ENCODE data around the gene THSD4.

THSD4 gene

DNA sequence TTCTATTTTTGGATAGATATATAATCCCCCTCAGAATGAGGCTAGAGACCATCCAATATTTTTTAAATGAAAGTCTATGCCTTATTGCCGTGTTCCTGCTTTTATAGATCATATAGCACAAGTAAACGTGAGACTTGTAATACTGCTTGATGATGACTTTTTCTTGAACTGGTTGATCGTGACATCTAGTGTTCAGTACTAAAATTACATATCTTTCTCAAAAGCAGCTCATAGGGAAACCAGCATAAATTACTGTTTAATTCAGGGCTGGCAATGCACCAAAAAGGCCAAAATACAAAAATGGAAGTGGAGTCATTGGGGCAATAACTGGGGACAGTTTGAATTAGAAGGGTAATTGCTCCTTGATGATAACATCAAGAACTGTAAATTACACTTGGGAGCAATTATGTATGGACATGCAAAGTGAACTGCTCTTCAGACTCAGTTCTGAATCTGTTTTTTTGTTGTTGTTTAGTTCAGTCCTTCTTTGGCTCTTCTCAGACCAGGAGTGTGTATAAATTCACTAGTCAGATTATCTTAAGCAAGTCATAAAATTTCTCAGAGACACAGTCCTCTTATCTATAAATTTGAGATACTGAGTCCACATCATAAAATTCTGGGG lies 325.3 kb downstream of the THSD4 start:
- DNase-seq: peak; percentile 42

DNA sequence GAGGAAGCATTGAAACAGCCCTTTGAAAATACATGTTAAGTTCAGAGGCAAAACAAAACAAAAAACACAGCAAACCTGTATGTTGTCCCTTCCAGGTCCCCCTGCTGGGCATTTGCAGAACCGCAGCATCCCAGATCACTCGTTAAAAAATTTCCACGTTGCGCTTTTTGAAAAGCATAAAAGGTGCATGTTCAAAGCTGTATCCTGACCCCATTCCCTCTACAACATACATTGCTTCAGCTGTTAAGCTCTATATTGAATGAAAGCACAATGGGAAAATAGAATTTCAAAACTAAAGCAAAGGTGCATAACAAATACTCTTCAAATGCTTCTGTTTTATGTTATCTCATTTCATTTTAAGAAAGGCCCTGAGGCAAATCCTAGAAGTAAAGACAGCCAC lies 328.3 kb downstream of the THSD4 start:
- peak; percentile 6 for DNase-seq

DNA sequence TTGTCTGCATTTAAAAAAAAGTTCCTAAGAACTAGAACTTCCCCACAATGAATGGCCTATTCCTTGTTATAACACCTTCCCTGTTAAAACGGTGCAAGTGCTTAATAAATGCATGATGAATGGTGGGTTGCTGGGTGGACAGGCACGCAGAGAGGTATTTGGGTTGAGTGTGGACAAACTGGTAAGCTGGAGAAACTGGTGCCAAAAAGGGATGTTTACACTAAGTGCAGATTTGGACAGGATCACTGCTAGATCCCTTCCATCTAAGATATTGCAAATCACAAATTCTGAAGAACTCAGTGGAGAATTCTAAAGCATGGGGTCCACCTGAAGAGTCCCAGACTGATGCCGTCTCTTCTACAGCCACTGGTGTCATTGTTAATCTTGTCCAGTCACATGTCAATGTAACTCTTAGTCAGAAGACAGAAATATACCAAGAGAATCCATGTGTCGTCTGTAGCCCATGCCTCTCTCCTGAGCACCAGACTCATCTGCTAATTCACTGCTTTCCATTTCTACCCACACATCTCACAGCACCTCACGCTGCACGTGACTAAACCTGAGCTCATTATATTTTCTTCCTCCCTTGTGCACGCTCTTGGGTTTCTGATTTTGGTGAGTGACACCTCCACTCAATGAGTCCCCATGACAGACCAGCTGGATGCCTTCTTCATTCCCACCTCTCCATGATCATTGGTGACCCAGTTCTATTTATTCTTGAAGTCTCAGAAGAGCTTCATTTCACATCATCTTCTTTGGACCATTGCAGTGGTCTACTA lies 328.9 kb downstream of the THSD4 start:
- DNase-seq: no peak

DNA sequence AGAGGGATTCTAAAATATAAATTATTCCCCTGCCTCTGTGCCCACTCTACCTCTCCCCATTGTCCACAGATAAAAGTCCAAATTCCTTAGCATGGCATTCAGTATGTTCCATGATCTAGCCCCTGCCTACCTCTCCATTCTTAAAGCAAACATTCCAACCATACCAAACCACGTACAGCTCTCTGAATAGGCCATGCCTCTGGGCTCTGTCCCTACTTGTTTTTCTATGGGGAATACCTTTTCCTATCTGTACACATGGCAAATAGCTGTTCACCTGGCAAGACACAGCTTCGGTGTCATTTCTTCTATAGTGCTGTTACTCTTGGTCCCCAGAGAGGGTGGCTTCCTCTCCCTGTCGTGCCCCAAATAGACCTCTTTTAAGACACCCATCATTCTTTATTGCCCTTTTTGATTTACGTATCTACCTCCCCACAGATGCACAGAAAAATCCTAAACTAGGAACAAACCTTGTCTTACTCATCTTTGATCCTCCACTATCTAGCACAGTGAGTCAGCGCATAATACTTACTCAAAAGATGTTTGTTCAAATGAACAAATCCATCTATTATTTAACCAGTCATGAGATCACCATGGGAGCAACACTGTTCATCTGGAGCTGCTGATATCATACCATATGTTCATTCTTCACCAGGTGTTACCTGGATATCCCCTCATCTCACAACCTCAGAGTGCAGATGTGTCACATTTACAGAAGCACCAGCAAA lies 329.8 kb downstream of the THSD4 start:
- peak; percentile 52 for DNase-seq

DNA sequence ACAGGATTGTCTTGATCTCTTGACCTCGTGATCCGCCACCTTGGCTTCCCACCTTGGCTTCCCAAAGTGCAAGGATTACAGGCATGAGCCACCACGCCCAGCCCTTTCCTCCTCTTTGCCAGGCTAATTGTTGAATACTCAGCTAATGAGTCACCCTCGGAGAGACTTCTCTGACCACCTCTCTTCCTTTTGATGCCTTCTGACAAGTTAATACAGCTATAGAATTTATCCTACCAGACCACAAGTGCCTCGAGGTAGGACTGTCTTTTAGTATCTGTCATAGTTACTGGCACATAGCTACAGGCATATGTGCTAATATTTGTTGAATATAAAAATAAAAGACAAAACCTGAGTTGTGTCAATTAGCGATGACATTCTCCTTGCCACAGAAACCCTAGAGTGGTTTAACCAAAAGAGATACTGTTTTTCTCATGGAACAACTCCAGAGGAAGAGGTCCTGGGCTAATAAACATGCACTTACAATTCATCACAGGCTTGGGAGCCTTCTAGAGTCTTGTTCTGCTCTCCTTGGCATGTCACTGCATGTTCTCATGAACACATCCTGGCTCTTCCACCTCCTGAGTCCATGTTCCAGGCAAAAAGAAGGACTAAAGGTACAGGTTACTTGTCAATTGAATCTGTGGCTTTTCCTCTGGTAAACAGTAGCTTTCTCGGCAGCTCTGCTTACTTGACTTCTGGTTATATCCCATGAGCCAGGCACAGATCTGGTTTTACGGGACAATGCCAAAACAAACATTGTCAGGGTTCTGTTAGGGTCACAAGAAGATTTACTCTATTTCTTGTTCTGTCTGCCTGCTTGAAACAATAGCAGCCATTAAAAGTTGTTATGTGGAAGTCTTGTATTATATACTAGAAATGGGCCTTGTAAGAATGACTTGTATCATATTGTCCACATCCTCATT lies 332.3 kb downstream of the THSD4 start:
- DNase-seq: no peak

DNA sequence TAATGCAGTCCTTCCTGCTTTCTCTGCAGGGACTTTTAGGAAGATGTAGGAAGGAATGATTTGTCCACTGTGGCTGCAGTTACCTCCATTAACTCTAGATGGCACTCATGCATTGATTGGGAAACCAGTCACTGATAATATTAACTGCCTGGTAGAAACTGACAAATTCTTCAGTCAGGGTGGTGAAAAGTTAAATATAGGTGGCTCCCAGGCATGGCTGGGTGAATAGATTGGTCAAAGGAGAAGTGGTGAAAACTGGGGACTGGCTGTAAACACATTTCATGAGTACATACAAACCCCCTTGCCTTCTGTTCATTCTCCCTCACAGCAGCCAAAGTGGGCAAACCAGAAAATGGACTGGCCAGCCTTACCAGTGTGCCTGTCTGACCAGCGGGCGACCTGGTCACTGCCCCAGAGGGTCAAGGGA lies 333.4 kb downstream of the THSD4 start:
- peak; percentile 24 for DNase-seq

DNA sequence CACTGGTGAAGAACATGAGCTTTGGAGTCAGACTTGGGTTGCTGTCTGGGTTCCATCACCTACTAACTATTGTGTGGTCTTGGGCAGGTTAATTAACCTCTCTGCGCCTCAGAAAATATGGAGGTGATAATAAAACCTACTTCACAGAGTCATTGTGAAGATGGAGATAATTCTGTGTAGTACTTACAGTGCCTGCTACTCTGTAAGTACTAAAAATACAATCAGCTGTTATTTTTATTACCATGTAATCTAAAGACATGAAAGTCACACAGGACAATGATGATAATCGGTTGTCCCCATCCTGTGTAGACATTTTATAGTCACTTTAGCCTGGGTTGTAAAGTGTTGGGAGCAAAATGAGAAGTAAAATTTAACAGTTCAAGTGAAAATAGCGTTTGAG lies 334.1 kb downstream of the THSD4 start:
- DNase-seq: no peak

DNA sequence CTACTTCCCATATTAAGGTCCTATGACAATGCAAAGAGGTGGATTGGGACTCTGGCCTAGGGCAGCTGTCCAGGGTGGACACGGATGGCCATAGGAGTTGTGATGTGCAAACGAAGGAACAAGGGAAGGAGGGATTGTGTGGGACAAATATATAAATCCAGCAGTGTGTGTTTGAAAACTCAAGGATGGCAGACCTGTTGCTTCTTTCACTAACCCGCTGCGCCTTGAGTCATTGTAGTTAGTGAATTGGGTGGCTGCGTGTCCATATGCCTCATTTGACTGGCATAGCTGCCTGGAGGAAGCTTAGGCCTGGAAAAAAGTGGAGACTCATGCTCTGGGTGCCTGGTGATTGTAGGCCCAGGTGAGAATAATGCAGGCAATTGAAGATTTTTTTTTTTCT lies 334.7 kb downstream of the THSD4 start:
- no peak for DNase-seq

DNA sequence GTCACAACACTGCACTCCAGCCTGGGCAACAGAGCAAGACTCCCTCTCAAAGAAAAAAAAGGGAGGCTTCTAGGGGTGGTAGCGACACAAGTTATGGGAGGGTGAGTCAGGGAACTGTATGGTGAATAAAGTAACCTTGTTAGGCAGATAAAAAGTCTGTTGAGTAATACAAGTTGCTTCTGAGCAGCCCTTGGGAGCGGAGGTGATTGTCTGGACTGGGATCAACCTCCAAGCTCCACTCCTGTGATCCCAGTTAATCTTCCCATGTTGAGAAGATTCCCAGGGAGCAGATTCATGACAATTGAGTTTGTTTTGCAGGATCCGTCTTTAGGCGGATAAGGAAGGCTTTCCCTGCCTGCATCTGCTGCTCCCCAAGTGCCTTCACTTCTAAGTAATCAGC lies 335.9 kb downstream of the THSD4 start:
- no peak for DNase-seq

DNA sequence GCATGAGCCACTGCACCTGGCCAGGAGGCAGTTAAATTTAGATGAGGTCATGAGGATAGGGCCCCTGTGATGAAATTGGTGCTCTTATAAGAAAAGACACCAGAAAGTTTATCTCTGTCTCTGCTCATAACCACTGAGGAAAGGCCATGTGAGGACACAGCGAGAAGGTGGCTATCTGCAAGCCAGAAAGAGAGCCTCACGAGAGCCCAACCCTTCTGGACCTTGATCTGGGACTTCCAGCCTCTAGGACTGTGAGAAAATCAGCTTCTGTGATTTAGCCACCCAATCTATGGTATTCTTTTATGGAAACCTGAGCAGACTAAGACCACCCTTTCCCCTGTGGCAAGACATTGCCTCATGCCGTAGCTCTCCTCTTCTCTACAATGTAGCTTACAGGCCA lies 337.6 kb downstream of the THSD4 start:
- no peak for DNase-seq

DNA sequence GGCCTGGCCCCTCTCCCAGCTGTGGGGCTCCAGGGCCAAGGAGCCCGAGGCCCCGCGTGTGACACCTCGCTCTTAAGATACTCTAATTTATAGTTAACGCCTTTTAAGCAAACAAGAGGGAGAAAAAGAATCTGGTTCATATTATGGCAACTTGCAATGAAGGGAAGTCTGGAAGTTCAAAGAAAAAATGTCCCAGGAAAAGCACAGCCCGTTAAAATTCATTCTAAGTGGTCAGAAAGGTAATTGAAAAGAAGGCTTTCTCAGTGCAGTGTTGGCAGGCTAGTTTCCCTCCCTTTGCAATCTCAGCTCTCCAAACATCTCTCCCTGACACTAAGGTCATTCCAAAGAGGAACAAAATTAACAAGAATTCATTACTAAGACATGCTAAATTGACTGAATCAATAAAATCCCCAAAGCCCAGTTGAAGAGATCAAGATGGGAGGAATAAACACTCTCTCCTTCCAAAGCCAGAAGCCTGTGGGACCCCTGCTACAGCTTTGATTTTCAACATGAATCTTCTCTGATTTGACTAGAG lies 339.3 kb downstream of the THSD4 start:
- no peak for DNase-seq

DNA sequence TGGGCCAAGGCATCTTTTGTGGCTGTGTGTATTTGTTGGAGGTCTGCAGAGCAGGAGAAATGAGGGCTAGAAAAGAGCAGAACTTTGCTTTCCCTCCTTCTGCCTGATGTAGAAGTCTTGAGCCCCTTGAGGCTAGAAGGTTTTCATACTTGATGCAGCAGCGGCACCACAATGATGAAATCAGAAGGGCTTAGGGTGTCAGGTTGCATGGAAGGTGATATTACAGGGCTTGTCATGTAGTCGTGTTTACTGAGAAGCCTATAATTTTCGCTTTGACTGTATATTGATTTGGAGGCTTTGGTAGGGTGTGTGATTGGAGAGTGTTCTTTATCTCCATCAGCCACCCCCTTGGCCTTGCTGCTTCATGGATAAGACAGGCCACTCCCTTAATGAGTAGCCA lies 339.8 kb downstream of the THSD4 start:
- DNase-seq: peak; percentile 46

DNA sequence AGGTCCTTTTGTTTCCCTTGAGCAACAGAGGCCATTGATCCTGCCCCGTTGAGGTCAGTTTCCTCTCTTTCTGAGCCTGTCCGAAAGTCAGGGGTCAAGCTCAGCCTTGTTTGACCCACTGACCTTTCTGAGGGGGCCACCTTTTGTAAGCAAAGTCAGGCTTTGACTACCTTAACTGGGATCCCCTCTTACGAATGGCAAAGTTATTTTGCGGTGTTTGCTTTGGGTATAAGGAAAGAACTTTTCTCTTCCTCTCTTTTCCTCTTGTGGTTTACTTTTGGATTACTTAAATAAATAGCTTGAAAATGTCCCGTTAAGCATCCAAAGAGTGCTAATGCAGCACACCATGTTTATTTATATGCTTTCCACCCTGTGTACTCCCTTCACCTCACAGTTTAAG lies 340.6 kb downstream of the THSD4 start:
- no peak for DNase-seq

DNA sequence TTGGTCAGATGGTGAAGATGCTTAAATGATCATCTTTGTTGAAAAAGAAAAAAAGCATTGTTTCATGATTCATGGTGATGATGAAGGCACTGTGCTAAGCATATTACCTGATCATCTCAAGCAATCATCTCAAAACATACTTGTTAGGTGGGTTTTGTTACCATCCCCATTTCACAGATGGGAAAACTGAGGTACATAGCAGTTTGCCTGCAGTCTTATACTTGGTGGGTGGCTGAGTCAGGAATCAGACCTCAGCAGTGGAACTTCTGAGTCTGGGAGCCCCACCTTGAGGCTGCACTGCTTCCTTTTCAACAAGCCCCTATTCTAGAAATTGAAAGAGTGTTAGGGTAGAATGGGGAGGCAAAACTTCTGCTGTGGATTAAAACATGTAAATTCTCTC lies 341.1 kb downstream of the THSD4 start:
- no peak for DNase-seq

DNA sequence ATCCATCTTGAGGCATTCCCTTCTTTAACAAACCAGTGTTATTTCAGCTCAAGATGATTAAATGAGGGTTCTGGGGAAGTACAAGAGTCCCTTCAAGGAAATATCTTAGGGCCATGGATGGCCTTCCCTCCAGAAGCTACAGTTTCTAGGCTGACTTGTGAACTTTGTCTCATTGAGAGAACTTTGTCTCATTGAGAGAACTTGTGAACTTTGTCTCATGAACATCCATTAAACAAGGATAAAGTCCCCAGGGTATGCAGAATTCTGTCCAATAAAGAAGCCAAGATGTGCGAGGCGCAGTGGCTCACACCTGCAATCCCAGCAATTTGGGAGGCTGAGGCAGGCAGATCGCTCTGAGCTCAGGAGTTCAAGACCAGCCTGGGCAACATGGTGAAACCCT lies 341.5 kb downstream of the THSD4 start:
- no peak for DNase-seq

DNA sequence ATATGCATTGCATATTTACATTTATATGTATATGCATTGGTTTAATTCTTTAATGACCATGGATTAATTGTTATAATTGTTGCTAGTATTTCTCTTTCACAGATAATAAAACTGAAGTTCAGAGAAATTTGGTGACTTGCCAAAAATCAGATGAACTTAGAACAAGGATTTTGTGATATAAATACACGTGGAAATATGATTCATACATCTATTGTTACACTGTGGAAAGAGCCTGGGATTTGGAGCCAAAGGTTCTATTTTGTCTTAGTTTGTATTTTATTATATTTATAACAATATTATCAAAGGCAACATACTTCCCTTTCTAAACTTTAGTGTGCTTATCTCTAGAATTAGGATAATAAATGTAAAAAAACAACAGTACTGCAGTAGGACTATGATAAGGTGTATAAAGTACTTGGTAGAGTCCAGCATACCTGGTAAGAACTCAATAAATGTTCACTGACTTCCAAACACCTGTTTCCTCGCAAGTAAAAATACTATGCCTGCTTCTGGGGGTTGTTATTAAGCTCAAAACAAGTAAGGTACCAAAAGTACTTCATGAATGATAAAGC lies 342.9 kb downstream of the THSD4 start:
- DNase-seq: no peak

DNA sequence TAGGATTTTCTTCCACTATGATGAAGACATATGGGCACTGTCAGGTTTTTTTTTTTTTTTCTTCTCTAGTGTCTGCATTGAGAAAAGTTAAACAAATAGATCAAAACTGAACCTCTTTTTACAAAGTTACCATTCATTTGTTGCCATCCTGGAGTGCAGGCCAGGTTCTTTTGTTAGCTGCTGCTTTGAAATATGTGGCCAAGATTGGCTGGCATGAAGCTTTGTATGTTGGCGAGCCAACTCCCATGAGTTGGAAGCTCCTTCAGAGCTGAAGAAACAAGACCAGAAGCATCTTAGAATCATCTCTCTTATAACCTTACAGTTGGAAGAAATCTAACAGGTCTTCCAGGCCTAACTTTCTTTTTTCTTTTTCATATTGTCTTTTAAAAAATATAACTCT lies 346.5 kb downstream of the THSD4 start:
- DNase-seq: no peak

DNA sequence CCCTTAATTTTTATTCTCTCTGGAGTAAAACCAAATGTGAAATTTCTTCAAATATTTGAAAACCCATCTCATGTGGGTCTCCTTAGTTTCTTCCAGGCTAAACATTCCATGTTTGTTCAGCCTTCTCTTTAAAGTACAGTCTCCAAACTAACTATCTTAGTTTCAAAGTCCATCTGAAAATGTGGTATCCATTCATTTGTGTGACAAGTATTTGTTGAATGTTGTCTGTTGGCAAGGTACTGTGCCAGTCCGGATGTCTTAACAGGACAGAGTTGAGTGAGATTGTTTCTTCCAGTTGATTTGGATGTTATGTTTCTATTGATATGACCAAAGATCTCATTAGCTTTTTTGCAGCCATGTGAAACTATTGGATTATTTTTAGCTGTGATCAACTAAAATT lies 347.4 kb downstream of the THSD4 start:
- no peak for DNase-seq

DNA sequence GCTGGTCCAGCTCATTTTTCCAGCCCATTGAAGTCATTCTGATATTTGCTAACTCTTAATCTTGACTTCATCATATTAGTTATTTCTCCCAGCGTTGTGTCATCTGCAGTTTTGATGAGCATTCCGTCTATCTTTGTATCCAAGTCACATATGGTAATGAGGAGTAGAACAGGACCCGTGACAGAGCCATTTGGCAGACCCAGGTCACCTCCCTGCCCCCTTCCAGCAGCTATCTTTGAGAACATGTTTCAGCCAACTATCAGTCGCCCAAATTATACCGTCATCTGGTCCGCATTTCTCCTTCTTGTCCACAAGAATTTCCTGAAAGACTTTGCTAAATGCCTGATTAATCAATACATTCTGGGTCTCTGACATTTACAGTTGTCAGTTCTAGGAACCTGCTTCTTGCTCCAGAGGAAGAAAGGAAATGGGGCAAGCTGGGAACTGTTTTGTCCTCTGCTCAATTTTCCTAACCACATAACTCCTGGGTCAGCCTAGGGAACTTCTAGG lies 347.9 kb downstream of the THSD4 start:
- DNase-seq: no peak

DNA sequence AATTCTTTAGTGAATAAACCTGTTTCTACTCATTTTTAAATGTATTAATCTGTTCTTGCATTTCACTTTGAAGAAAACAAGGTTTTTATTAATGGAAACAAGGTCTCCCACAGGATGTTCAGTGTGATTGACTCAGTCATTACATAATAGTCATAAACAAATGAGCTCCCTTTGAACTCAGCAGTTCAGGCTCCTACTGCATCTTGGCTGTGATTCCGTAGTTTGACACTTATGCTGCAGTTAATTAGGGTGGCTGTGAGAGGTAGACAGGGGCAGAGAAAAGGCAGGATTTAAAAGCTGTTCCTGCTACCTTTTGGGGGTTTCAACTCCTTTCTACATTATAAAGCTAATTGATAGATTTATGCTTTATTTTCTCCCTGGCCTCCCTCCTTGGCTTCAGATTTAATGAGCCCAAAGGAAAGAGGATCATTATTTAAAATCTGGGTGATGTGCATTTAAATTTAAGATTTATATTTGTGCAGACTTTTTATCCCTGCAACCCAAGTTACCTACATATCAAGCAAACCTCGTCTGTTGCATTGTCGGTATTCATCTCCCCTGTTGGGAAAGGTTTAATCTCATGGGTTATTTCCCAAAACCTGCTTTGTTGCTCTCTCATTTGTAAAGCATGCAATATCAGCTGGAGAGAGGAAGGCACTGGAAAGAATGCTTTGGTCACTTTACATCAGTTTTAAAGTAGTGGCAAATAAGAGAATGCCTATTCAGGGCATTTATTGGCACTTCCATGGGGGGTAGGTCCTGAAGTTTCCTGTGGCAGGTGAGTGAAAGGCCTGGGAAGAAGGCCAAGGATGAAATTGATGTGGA lies 350.1 kb downstream of the THSD4 start:
- no peak for DNase-seq

DNA sequence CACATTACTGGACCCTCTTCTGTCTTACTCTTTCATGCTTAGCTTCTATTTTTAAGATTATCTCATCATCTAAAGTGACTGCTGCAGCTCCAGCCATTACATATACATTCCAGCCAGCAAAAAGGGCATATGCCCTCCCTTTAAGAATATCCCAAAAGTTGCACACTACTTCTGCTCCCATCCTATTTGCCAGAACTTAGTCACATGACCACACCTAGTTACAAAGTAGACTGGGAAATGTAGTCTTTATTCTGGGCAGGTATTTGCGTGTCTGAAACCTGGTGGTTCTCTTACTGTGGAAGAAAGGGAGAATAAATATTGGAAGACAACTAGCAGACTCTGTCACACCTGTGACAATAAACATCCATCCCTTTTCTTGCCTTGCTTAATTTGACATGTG lies 353.4 kb downstream of the THSD4 start:
- no peak for DNase-seq

Measured in NCI-H2171 (cell line).